ENCODE data around the gene ANK3. TPM values are rescaled to one million over a fixed set of nuclear protein-coding genes. Genes with fewer than 3 reads are reported as not detected.

ANK3 gene
- total RNA-seq, 1 experiment from 2014 or later = 69.6 TPM

DNA sequence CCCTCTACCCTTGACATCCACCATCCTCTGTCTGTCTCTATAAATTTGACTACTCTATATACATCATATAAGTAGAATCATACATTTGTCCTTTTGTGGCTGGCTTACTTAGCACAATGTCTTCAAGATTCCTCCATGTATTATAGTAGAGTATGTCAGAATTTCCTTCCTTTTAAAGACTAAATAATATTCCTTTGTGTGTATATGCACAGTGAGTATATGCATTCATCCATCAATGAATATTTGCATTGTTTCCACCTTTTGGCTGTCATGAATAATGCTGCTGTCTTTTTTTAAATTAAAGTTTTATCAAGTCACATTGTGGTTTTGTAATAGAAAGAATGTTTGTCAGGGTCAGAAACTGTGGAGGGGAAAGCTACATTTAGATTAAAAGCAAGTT is 195.3 kb downstream of the ANK3 start:
- ChIA-PET CTCF (interaction anchor here (1.5 kb wide), 1 partner anchor 79 kb away, joined by 6 read pairs; no protein-coding TSS in a partner anchor), POLR2A (no interaction called here)
- H3K36me3 Mint-ChIP-seq = peaks cover 5% of the 10 kb centered on the region; the same call in 1 of the 2 replicates
- no peaks in the 10 kb centered on the region for H3K4me1 Mint-ChIP-seq
- H3K9me3 Mint-ChIP-seq = peaks cover 9% of the 10 kb centered on the region
- no peak for TF ChIP-seq ZNF232 (CRISPR knock-in tag; IDR thresholded peaks at IDR 0.05)
- TF ChIP-seq ZSCAN18 (CRISPR knock-in tag; IDR thresholded peaks at IDR 0.05) = no peak
- TF ChIP-seq CREM (CRISPR knock-in tag; IDR thresholded peaks at IDR 0.05) = no peak
- TF ChIP-seq AR (CRISPR knock-in tag; IDR thresholded peaks at IDR 0.05) = no peak
- TF ChIP-seq, protein P1, sequence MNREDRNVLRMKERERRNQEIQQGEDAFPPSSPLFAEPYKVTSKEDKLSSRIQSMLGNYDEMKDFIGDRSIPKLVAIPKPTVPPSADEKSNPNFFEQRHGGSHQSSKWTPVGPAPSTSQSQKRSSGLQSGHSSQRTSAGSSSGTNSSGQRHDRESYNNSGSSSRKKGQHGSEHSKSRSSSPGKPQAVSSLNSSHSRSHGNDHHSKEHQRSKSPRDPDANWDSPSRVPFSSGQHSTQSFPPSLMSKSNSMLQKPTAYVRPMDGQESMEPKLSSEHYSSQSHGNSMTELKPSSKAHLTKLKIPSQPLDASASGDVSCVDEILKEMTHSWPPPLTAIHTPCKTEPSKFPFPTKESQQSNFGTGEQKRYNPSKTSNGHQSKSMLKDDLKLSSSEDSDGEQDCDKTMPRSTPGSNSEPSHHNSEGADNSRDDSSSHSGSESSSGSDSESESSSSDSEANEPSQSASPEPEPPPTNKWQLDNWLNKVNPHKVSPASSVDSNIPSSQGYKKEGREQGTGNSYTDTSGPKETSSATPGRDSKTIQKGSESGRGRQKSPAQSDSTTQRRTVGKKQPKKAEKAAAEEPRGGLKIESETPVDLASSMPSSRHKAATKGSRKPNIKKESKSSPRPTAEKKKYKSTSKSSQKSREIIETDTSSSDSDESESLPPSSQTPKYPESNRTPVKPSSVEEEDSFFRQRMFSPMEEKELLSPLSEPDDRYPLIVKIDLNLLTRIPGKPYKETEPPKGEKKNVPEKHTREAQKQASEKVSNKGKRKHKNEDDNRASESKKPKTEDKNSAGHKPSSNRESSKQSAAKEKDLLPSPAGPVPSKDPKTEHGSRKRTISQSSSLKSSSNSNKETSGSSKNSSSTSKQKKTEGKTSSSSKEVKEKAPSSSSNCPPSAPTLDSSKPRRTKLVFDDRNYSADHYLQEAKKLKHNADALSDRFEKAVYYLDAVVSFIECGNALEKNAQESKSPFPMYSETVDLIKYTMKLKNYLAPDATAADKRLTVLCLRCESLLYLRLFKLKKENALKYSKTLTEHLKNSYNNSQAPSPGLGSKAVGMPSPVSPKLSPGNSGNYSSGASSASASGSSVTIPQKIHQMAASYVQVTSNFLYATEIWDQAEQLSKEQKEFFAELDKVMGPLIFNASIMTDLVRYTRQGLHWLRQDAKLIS (CRISPR knock-in tag; IDR thresholded peaks at IDR 0.05; ENCODE audit: borderline replicate concordance) = no peak
- no peak for TF ChIP-seq ZNF416 (CRISPR knock-in tag; IDR thresholded peaks at IDR 0.05)
- no peak for TF ChIP-seq ETV6 (CRISPR knock-in tag; IDR thresholded peaks at IDR 0.05)
- TF ChIP-seq, protein P2, sequence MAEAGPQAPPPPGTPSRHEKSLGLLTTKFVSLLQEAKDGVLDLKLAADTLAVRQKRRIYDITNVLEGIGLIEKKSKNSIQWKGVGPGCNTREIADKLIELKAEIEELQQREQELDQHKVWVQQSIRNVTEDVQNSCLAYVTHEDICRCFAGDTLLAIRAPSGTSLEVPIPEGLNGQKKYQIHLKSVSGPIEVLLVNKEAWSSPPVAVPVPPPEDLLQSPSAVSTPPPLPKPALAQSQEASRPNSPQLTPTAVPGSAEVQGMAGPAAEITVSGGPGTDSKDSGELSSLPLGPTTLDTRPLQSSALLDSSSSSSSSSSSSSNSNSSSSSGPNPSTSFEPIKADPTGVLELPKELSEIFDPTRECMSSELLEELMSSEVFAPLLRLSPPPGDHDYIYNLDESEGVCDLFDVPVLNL (CRISPR knock-in tag; IDR thresholded peaks at IDR 0.05; ENCODE audit: borderline replicate concordance, low read depth) = no peak
- TF ChIP-seq FOXK1 (CRISPR knock-in tag; IDR thresholded peaks at IDR 0.05) = no peak
- no peak for TF ChIP-seq ATF2 (CRISPR knock-in tag; IDR thresholded peaks at IDR 0.05; ENCODE audit: borderline replicate concordance, low read depth)
- TF ChIP-seq NFYB (CRISPR knock-in tag; conservative IDR thresholded peaks at IDR 0.05; ENCODE audit: low read depth) = no peak
- no peak for TF ChIP-seq ZNF121 (CRISPR knock-in tag; IDR thresholded peaks at IDR 0.05)
- TF ChIP-seq, protein P3, sequence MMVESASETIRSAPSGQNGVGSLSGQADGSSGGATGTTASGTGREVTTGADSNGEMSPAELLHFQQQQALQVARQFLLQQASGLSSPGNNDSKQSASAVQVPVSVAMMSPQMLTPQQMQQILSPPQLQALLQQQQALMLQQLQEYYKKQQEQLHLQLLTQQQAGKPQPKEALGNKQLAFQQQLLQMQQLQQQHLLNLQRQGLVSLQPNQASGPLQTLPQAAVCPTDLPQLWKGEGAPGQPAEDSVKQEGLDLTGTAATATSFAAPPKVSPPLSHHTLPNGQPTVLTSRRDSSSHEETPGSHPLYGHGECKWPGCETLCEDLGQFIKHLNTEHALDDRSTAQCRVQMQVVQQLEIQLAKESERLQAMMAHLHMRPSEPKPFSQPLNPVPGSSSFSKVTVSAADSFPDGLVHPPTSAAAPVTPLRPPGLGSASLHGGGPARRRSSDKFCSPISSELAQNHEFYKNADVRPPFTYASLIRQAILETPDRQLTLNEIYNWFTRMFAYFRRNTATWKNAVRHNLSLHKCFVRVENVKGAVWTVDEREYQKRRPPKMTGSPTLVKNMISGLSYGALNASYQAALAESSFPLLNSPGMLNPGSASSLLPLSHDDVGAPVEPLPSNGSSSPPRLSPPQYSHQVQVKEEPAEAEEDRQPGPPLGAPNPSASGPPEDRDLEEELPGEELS (CRISPR knock-in tag; IDR thresholded peaks at IDR 0.05) = no peak
- no peak for TF ChIP-seq ZBTB43 (CRISPR knock-in tag; IDR thresholded peaks at IDR 0.05)
- TF ChIP-seq JAZF1 (CRISPR knock-in tag; IDR thresholded peaks at IDR 0.05) = no peak
- TF ChIP-seq SMAD4 (CRISPR knock-in tag; IDR thresholded peaks at IDR 0.05) = no peak
- TF ChIP-seq IRF2 (CRISPR knock-in tag; IDR thresholded peaks at IDR 0.05; ENCODE audit: borderline replicate concordance, low read depth) = no peak
- no peak overlapping the region for H3K4me3 Mint-ChIP-seq
- no peaks in the 10 kb centered on the region for H3K27me3 Mint-ChIP-seq (ENCODE audit: low read depth)
- DNase-seq (ENCODE audit: low spot score) = no peak
- no peak overlapping the region for H3K27ac Mint-ChIP-seq
- ATAC-seq = no peak

Measured in WTC11 (cell line).